SK-N-SH (cell line): ENCODE results near the gene GPANK1. TPM values are rescaled to one million over a fixed set of nuclear protein-coding genes. Genes with fewer than 3 reads are reported as not detected.
A peak's percentile ranks its signal among the peaks of the same experiment; 100 is the strongest.

Experiments
- CTCF ChIA-PET: fragments of 300-600, 350-600 bp; formaldehyde crosslinking; extraction: SDS; loops from one replicate; lab custom pipeline; 2021; lab: Yijun Ruan, JAX
- POLR2A ChIA-PET: fragments of 350-600 bp; sonication (Branson Sonifier 250); formaldehyde crosslinking; extraction: SDS; loops from one replicate; lab custom pipeline; 2020; ENCODE audit warnings: antibody characterized with exemption, inconsistent platforms; lab: Yijun Ruan, JAX
- DNase-seq: peaks from one replicate; pipeline ENCODE4 v3.0.0; 2012
- H2AFZ ChIP-seq: fragments of 200-600 bp; sonication (generic); 2 replicates; pipeline ENCODE4 v1.8.1; 2016; ENCODE audit warnings: antibody characterized with exemption, mild to moderate bottlenecking, low read depth
- H3F3A ChIP-seq: fragments of 200-600 bp; sonication (generic); replicated peaks from 2 replicates; pipeline ENCODE3; 2016; ENCODE audit warnings: antibody characterized with exemption, mild to moderate bottlenecking; ENCODE audit not compliant: insufficient read depth
- H3K27ac ChIP-seq, 2 experiments: fragments of 200-500 bp in 1 of 2; fragments of 200-600 bp in 1 of 2; sonication (Bioruptor generic) in 1 of 2; sonication (generic), shearing (Covaris generic) in 1 of 2; 2 replicates each; pipeline versions ENCODE4 v1.5.1 to v1.6.1; 2014 to 2016; ENCODE audit warnings: low read depth in 2 of 2, inconsistent platforms in 1 of 2, low read length in 1 of 2, mild to moderate bottlenecking in 1 of 2, mixed read lengths in 1 of 2
- H3K27me3 ChIP-seq: fragments of 200-600 bp; sonication (generic), shearing (Covaris generic); 2 replicates; pipeline ENCODE4 v1.6.1; 2016; ENCODE audit warnings: mixed run types; ENCODE audit not compliant: insufficient read depth
- H3K36me3 ChIP-seq, 2 experiments: fragments of 200-500 bp in 1 of 2; fragments of 200-600 bp in 1 of 2; sonication (Bioruptor generic) in 1 of 2; sonication (generic) in 1 of 2; replicated peaks in 1 of 2; 2 replicates each; pipeline versions ENCODE3 to v1.5.1; 2014 to 2016; ENCODE audit warnings: low read length in 1 of 2, mild to moderate bottlenecking in 1 of 2; ENCODE audit not compliant: insufficient read depth in 2 of 2, control insufficient read depth in 1 of 2
- H3K4me1 ChIP-seq, 2 experiments: fragments of 200-500 bp in 1 of 2; fragments of 200-600 bp in 1 of 2; sonication (Bioruptor generic) in 1 of 2; sonication (generic), shearing (Covaris generic) in 1 of 2; 2 replicates each; pipeline versions ENCODE4 v1.5.1 to v1.6.1; 2014 to 2016; ENCODE audit warnings: low read depth in 1 of 2, low read length in 1 of 2, mixed run types in 1 of 2; ENCODE audit not compliant: insufficient read depth in 2 of 2, control insufficient read depth in 1 of 2
- H3K4me2 ChIP-seq: fragments of 200-600 bp; sonication (generic), shearing (Covaris generic); 2 replicates; pipeline ENCODE4 v1.6.1; 2017; ENCODE audit warnings: mixed run types
- H3K4me3 ChIP-seq, 2 experiments: fragments of 200-500 bp in 1 of 2; fragments of 200-600 bp in 1 of 2; sonication (Bioruptor generic) in 1 of 2; sonication (generic), shearing (Covaris generic) in 1 of 2; 2 replicates each; pipeline versions ENCODE4 v1.5.1 to v1.8.1; 2014 to 2016; ENCODE audit warnings: low read depth in 2 of 2, inconsistent platforms in 1 of 2, low read length in 1 of 2, mild to moderate bottlenecking in 1 of 2, mixed read lengths in 1 of 2, moderate library complexity in 1 of 2
- H3K79me2 ChIP-seq: fragments of 200-600 bp; sonication (generic); 2 replicates; pipeline ENCODE4 v1.8.1; 2017; ENCODE audit warnings: mild to moderate bottlenecking; ENCODE audit not compliant: insufficient read depth
- H3K9ac ChIP-seq: fragments of 200-600 bp; sonication (generic); 2 replicates; pipeline ENCODE4 v1.6.1; 2017; ENCODE audit warnings: mixed run types
- H3K9me2 ChIP-seq: fragments of 200-600 bp; sonication (generic); 2 replicates; pipeline ENCODE4 v1.6.1; 2017; ENCODE audit warnings: mixed run types
- H3K9me3 ChIP-seq: fragments of 200-600 bp; sonication (generic); 2 replicates; pipeline ENCODE4 v1.6.1; 2017; ENCODE audit warnings: mixed run types, mild to moderate bottlenecking, moderate library complexity
- H4K20me1 ChIP-seq: fragments of 200-600 bp; sonication (generic); 2 replicates; pipeline ENCODE4 v1.6.1; 2017; ENCODE audit warnings: mild to moderate bottlenecking, mixed run types; ENCODE audit not compliant: insufficient read depth
- CHD2 ChIP-seq: fragments of 150-350 bp; IDR thresholded peaks from 2 replicates; pipeline ENCODE4 v1.6.1; 2018; ENCODE audit warnings: low read length; ENCODE audit not compliant: partially characterized antibody
- ELF1 ChIP-seq: IDR thresholded peaks from 2 replicates; pipeline ENCODE4 v1.4.0; 2012
- EP300 ChIP-seq, 2 experiments: IDR thresholded peaks; 2 replicates each; pipeline versions ENCODE4 v1.4.0 to v1.6.1; 2012; ENCODE audit warnings: borderline replicate concordance in 1 of 2, low read depth in 1 of 2, low read length in 1 of 2
- EZH2phosphoT487 ChIP-seq: fragments of 200-600 bp; sonication (generic); IDR thresholded peaks from 2 replicates; pipeline ENCODE4 v1.6.1; 2017; ENCODE audit warnings: low read depth, mixed run types, mild to moderate bottlenecking, antibody characterized with exemption, moderate library complexity, borderline replicate concordance
- GATA2 ChIP-seq: sonication (generic); formaldehyde crosslinking; IDR thresholded peaks from 2 replicates; pipeline ENCODE4 v1.5.0; 2020; ENCODE audit warnings: mild to moderate bottlenecking, missing genetic modification reagents
- JUND ChIP-seq: IDR thresholded peaks from 2 replicates; pipeline ENCODE4 v1.4.0; 2012
- MEF2A ChIP-seq: IDR thresholded peaks from 2 replicates; pipeline ENCODE4 v1.4.0; 2012; ENCODE audit warnings: low read depth, borderline replicate concordance
- MXI1 ChIP-seq: IDR thresholded peaks from 2 replicates; pipeline ENCODE4 v1.6.1; 2012; ENCODE audit warnings: mild to moderate bottlenecking, low read depth, low read length, improper control_type of control experiment
- NFIC ChIP-seq: IDR thresholded peaks from 2 replicates; pipeline ENCODE4 v1.4.0; 2012; ENCODE audit warnings: borderline replicate concordance
- NRF1 ChIP-seq: IDR thresholded peaks from 2 replicates; pipeline ENCODE4 v1.6.1; 2012; ENCODE audit warnings: low read depth, mild to moderate bottlenecking, low read length
- POLR2AphosphoS5 ChIP-seq: IDR thresholded peaks from 2 replicates; pipeline ENCODE4 v1.6.1; 2012; ENCODE audit warnings: low read depth, low read length
- RAD21 ChIP-seq: IDR thresholded peaks from 2 replicates; pipeline ENCODE4 v1.6.1; 2012; ENCODE audit warnings: mild to moderate bottlenecking, low read length
- SIN3A ChIP-seq: IDR thresholded peaks from 2 replicates; pipeline ENCODE4 v1.6.1; 2012; ENCODE audit warnings: low read depth, mild to moderate bottlenecking, low read length, moderate library complexity, borderline replicate concordance
- TEAD4 ChIP-seq: IDR thresholded peaks from 2 replicates; pipeline ENCODE4 v1.4.0; 2012; ENCODE audit warnings: mild to moderate bottlenecking, borderline replicate concordance; ENCODE audit not compliant: insufficient read depth
- WGBS: methylation state at CpG from one replicate; pipeline ENCODE4 v1.1.6; 2017; ENCODE audit warnings: low lambda C conversion rate; 5-methylcytosine and 5-hydroxymethylcytosine counted together
- polyA plus RNA-seq, 3 experiments: library from polyadenylated mRNA; depleted of rRNA; stranded (reverse); fragments of >200 nt; gene quantifications; 2 replicates each; pipeline ENCODE4 v1.2.3, GENCODE V29; 2012
- TF ChIP-seq, protein P1 (sequence below): fragments of 150-350 bp; IDR thresholded peaks from 2 replicates; pipeline ENCODE4 v1.6.1; 2017; ENCODE audit warnings: antibody characterized with exemption, low read length, low read depth, borderline replicate concordance
- TF ChIP-seq, protein P2 (sequence below): IDR thresholded peaks from 2 replicates; pipeline ENCODE4 v1.4.0; 2012; ENCODE audit warnings: low read depth, borderline replicate concordance
- TF ChIP-seq, protein P3 (sequence below): IDR thresholded peaks from 2 replicates; pipeline ENCODE4 v1.4.0; 2012; ENCODE audit warnings: low read depth

Gene GPANK1
- polyA plus RNA-seq, 1 of the 3 experiments (the other 2 are of a cell fraction): 19.1 TPM

DNA sequence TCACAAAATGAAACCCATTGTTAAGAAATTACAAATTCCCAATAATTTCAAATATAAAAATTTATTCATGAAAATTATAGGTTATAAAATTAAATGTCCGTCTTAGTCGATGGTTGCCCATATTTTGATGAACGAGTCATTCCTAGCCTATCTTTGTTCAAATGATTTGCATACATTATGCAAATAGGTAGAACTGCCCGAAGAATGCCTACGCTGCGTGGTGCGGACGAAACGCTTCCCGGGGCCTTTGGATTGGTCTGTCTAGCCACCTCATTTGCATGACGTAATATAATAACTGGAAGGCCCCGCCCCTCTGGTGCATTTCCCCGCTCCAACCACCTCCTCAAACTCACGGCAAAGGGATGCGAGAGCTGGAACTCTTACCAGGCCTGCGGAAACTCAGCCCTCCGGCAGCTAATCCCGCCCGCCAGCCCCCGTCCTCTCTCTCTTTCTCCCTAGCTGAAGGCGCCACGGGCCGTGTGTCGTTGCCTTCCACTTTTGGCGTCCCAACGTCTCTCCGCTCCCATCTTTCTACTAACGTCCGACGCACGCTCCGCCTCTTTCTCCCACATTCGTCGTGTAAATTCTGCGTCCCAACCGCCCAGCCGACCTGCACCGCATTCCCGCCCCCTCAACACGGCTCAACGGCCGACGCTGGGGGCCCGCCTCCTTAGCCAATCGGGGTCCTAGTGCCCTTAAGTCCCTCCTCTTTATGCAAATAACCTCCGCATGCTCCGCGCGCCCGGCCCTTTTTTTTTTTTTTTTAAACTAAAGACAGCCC, 44.8 kb downstream of the GPANK1 start (continued):
- TF ChIP-seq, protein P1, sequence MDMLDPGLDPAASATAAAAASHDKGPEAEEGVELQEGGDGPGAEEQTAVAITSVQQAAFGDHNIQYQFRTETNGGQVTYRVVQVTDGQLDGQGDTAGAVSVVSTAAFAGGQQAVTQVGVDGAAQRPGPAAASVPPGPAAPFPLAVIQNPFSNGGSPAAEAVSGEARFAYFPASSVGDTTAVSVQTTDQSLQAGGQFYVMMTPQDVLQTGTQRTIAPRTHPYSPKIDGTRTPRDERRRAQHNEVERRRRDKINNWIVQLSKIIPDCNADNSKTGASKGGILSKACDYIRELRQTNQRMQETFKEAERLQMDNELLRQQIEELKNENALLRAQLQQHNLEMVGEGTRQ: no peak
- TF ChIP-seq RAD21 (no peak), SIN3A (no peak), EP300 (IDR thresholded peaks at IDR 0.05; ENCODE audit: borderline replicate concordance in 1 of 2, low read depth in 1 of 2, low read length in 1 of 2) (no peak; a peak in 1 of 4 replicates), CHD2 (peak; percentile 26), NRF1 (peak; percentile 47; the same call in 1 of the 2 replicates), POLR2AphosphoS5 (peak; percentile 79), NFIC (no peak), TEAD4 (0 out of 2 replicates have a peak, but pooled peaks have one; percentile 2), EZH2phosphoT487 (no peak), MXI1 (no peak), JUND (no peak; the same call in 1 of the 2 replicates), ELF1 (peak; percentile 22), GATA2 (CRISPR knock-in tag) (no peak), MEF2A (no peak)
- TF ChIP-seq, protein P2, sequence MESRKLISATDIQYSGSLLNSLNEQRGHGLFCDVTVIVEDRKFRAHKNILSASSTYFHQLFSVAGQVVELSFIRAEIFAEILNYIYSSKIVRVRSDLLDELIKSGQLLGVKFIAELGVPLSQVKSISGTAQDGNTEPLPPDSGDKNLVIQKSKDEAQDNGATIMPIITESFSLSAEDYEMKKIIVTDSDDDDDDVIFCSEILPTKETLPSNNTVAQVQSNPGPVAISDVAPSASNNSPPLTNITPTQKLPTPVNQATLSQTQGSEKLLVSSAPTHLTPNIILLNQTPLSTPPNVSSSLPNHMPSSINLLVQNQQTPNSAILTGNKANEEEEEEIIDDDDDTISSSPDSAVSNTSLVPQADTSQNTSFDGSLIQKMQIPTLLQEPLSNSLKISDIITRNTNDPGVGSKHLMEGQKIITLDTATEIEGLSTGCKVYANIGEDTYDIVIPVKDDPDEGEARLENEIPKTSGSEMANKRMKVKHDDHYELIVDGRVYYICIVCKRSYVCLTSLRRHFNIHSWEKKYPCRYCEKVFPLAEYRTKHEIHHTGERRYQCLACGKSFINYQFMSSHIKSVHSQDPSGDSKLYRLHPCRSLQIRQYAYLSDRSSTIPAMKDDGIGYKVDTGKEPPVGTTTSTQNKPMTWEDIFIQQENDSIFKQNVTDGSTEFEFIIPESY: no peak
- TF ChIP-seq, protein P3, sequence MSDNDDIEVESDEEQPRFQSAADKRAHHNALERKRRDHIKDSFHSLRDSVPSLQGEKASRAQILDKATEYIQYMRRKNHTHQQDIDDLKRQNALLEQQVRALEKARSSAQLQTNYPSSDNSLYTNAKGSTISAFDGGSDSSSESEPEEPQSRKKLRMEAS: peak; percentile 96

DNA sequence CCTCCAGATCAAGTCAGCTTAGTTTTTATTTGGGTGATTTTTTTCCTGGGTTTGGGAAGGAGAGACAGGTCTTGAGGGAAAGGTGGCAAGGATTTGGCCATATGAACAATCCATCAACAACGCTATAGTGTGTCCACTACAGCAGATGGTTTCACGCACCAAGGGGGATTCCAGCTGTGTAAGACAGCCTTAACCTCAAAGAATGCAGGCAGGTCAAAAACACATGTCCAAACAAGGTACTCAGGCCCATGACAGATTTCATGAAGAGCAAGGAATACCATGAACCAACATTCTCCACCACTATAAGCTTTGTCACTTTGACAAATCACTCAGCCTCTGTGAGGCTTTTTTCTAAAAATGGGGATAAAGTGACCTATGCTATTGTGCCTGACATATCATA, 47.8 kb downstream of the GPANK1 start:
- peaks cover 14% of the 10 kb centered on the region for H3K79me2 ChIP-seq
- peaks cover 0 to 5% of the 10 kb centered on the region in 2 experiments for H3K36me3 ChIP-seq
- no peaks in the 10 kb centered on the region for H3K9me3 ChIP-seq
- ChIA-PET CTCF (interaction anchor here (7.0 kb wide), 1 partner anchor 19 kb away, joined by 35 read pairs; no protein-coding TSS in a partner anchor), POLR2A (no interaction called here)
- TF ChIP-seq, protein P3: no peak
- WGBS: 89% methylated on average over 2 of the region's 2 CpGs
- H3K4me3 ChIP-seq: no peak overlapping the region
- no peak for DNase-seq
- H3K27me3 ChIP-seq: no peaks in the 10 kb centered on the region
- no peak overlapping the region for H3K4me2 ChIP-seq
- H4K20me1 ChIP-seq: peaks cover 5% of the 10 kb centered on the region; the same call in 1 of the 2 replicates
- no peak overlapping the region for H3K9ac ChIP-seq
- H3F3A ChIP-seq: peaks cover 16% of the 10 kb centered on the region
- H3K9me2 ChIP-seq: no peaks in the 10 kb centered on the region
- H3K27ac ChIP-seq: no peak overlapping the region
- H2AFZ ChIP-seq: no peak overlapping the region
- peaks cover under 1 to 2% of the 10 kb centered on the region in 2 experiments; a peak in 3 of 4 replicates for H3K4me1 ChIP-seq
